PC-3 (cell line): ENCODE results near the gene DLEC1. TPM values are rescaled to one million over a fixed set of nuclear protein-coding genes. Genes with fewer than 3 reads are reported as not detected.

Source experiments
- ATAC-seq: fragments of 200-7000 bp; cut with Tn5 transposase; 2 replicates; pipeline ENCODE4 v1.9.1; 2020; ENCODE audit warnings: mild to moderate bottlenecking, moderate library complexity
- BruUV-seq: library from RNA; stranded (reverse); fragments of 400-500 nt; replicated peaks from 2 replicates; lab custom pipeline; 2021; lab: Mats Ljungman, UMichigan
- CTCF ChIA-PET: fragments of 300-600 bp; sonication (Branson Sonifier 250); formaldehyde crosslinking; loops from one replicate; lab custom pipeline; 2022; ENCODE audit warnings: antibody characterized with exemption; lab: Charles Lee
- POLR2A ChIA-PET: fragments of 300-600 bp; sonication (Branson Sonifier 250); formaldehyde crosslinking; loops from one replicate; lab custom pipeline; 2022; ENCODE audit warnings: antibody characterized with exemption; ENCODE audit not compliant: unreplicated experiment; lab: Charles Lee
- DNase-seq: peaks from one replicate; pipeline ENCODE4 v3.0.0-alpha.2; 2015
- H2AFZ ChIP-seq: fragments of 300-600 bp; sonication (generic); 2 replicates; pipeline ENCODE4 v1.6.0; 2016; ENCODE audit warnings: antibody characterized with exemption, low read length
- H3F3A ChIP-seq: fragments of 300-600 bp; sonication (generic); one replicate; pipeline ENCODE4 v1.6.0; 2017; ENCODE audit warnings: antibody characterized with exemption, low read length, control low read depth, mild to moderate bottlenecking; ENCODE audit not compliant: unreplicated experiment
- H3K27ac ChIP-seq: fragments of 300-600 bp; sonication (generic); 2 replicates; pipeline ENCODE4 v1.5.1; 2016; ENCODE audit warnings: mild to moderate bottlenecking, low read length
- H3K27me3 ChIP-seq: fragments of 300-600 bp; sonication (generic); 2 replicates; pipeline ENCODE4 v1.6.1; 2016; ENCODE audit warnings: low read length, mixed read lengths
- H3K36me3 ChIP-seq: fragments of 300-600 bp; sonication (generic); 2 replicates; pipeline ENCODE4 v1.6.1; 2016; ENCODE audit warnings: low read depth, mixed run types, low read length, mixed read lengths
- H3K4me1 ChIP-seq: fragments of 300-600 bp; sonication (generic); 2 replicates; pipeline ENCODE4 v1.5.1; 2016; ENCODE audit warnings: low read length; ENCODE audit not compliant: insufficient read depth
- H3K4me2 ChIP-seq: fragments of 300-600 bp; sonication (generic); 2 replicates; pipeline ENCODE4 v1.6.0; 2016; ENCODE audit warnings: low read length
- H3K4me3 ChIP-seq: fragments of 300-600 bp; sonication (generic); 2 replicates; pipeline ENCODE4 v1.5.1; 2016; ENCODE audit warnings: mild to moderate bottlenecking, low read length, mixed read lengths
- H3K79me2 ChIP-seq: fragments of 300-600 bp; sonication (generic); 2 replicates; pipeline ENCODE4 v1.6.1; 2017; ENCODE audit warnings: low read length, mixed read lengths
- H3K9ac ChIP-seq: fragments of 300-600 bp; sonication (generic); 2 replicates; pipeline ENCODE4 v1.6.0; 2016; ENCODE audit warnings: mild to moderate bottlenecking, low read length
- H3K9me2 ChIP-seq: fragments of 300-600 bp; sonication (generic); replicated peaks from 2 replicates; pipeline ENCODE4 v1.6.1; 2016; ENCODE audit warnings: mixed run types, low read length, mixed read lengths
- H3K9me3 ChIP-seq: fragments of 300-600 bp; sonication (generic); 2 replicates; pipeline ENCODE4 v1.6.1; 2016; ENCODE audit warnings: low read length, mixed read lengths
- H4K20me1 ChIP-seq: fragments of 300-600 bp; sonication (generic); 2 replicates; pipeline ENCODE4 v1.6.1; 2016; ENCODE audit warnings: low read length, mixed read lengths
- CTCF ChIP-seq: fragments of 300-600 bp; sonication (generic); conservative IDR thresholded peaks from 2 replicates; pipeline ENCODE4 v1.5.1; 2017; ENCODE audit warnings: antibody characterized with exemption, low read depth, mild to moderate bottlenecking, low read length
- EZH2 ChIP-seq: fragments of 300-600 bp; sonication (generic); IDR thresholded peaks from one replicate; pipeline ENCODE4 v1.6.1; 2017; ENCODE audit warnings: antibody characterized with exemption, mild to moderate bottlenecking, low read length; ENCODE audit not compliant: unreplicated experiment
- EZH2phosphoT487 ChIP-seq: fragments of 300-600 bp; sonication (generic); IDR thresholded peaks from 2 replicates; pipeline ENCODE4 v1.6.1; 2018; ENCODE audit warnings: mild to moderate bottlenecking, antibody characterized with exemption, low read length, borderline replicate concordance
- intact Hi-C: fragments of 100-400 bp; cut with micrococcal nuclease; formaldehyde crosslinking; loops from 2 replicates; pipeline ENCODE4 v1.9.0; 2023
- total RNA-seq: library from RNA; depleted of rRNA; stranded (reverse); fragments of >200 nt; gene quantifications from 2 replicates; pipeline ENCODE4 v1.2.3, GENCODE V29; 2014

DLEC1 gene
- total RNA-seq, 1 experiment from 2014 or later: not detected

GRCh38 chr3:38117163-38117716, 78.2 kb downstream of the DLEC1 start:
- TF ChIP-seq EZH2phosphoT487 (no peak), EZH2 (no peak), CTCF (no peak)
- ATAC-seq (peak; percentile 55), DNase-seq (peak; percentile 36)
- no peak overlapping the region for H3K4me3 ChIP-seq
- H3K27me3 ChIP-seq: no peaks in the 10 kb centered on the region
- no peaks in the 10 kb centered on the region for H3K79me2 ChIP-seq
- BruUV-seq: no TSS peak
- H3F3A ChIP-seq: no peaks in the 10 kb centered on the region
- POLR2A ChIA-PET: no interaction called here
- no peak overlapping the region for H2AFZ ChIP-seq
- H4K20me1 ChIP-seq: no peaks in the 10 kb centered on the region
- CTCF ChIA-PET: interaction anchor here (0.8 to 1.3 kb wide), 2 partner anchors 130 to 143 kb away, joined by 3 to 7 read pairs; no protein-coding TSS in a partner anchor
- H3K9me3 ChIP-seq: no peaks in the 10 kb centered on the region
- H3K9ac ChIP-seq: no peak overlapping the region
- H3K27ac ChIP-seq: no peak overlapping the region
- no peak overlapping the region for H3K4me2 ChIP-seq
- intact Hi-C loops: loop anchor here (1.0 to 5.0 kb wide), 2 partner anchors 113 to 230 kb away; partner anchors contain the start of gene XYLB
- peaks cover 20% of the 10 kb centered on the region for H3K36me3 ChIP-seq
- peaks cover 6% of the 10 kb centered on the region; the same call in 1 of the 2 replicates for H3K4me1 ChIP-seq
- no peaks in the 10 kb centered on the region for H3K9me2 ChIP-seq

GRCh38 chr3:38117748-38118420, 78.9 kb downstream of the DLEC1 start:
- Histone ChIP-seq H3K4me3 (no peak overlapping the region), H3K79me2 (no peaks in the 10 kb centered on the region), H4K20me1 (no peaks in the 10 kb centered on the region), H2AFZ (no peak overlapping the region), H3K27ac (no peak overlapping the region), H3K36me3 (peaks cover 26% of the 10 kb centered on the region), H3K9me2 (no peaks in the 10 kb centered on the region), H3K9ac (no peak overlapping the region), H3K27me3 (no peaks in the 10 kb centered on the region), H3F3A (no peaks in the 10 kb centered on the region), H3K4me1 (peaks cover 6% of the 10 kb centered on the region; the same call in 1 of the 2 replicates), H3K4me2 (no peak overlapping the region), H3K9me3 (no peaks in the 10 kb centered on the region)
- DNase-seq (peak; percentile 74), ATAC-seq (peak; percentile 64)
- POLR2A ChIA-PET: interaction anchor here (0.6 kb wide), 1 partner anchor 362 kb away, joined by 4 read pairs; no protein-coding TSS in a partner anchor
- CTCF ChIA-PET: interaction anchor here (0.8 to 1.3 kb wide), 2 partner anchors 130 to 143 kb away, joined by 3 to 7 read pairs; no protein-coding TSS in a partner anchor
- no TSS peak for BruUV-seq
- intact Hi-C loops: loop anchor here (1.0 to 5.0 kb wide), 4 partner anchors 114 to 229 kb away; partner anchors contain the start of gene XYLB
- TF ChIP-seq EZH2 (no peak), EZH2phosphoT487 (no peak), CTCF (peak; percentile 87)
